Activated T-cell treated with anti-CD3 and anti-CD28 coated beads for 1 hour (primary cell): ENCODE results near the gene KLHL29.

Experiments
- DNase-seq: peaks from one replicate; pipeline ENCODE4 v3.0.0-alpha.2; 2020; ENCODE audit warnings: low read depth

Gene KLHL29

DNA sequence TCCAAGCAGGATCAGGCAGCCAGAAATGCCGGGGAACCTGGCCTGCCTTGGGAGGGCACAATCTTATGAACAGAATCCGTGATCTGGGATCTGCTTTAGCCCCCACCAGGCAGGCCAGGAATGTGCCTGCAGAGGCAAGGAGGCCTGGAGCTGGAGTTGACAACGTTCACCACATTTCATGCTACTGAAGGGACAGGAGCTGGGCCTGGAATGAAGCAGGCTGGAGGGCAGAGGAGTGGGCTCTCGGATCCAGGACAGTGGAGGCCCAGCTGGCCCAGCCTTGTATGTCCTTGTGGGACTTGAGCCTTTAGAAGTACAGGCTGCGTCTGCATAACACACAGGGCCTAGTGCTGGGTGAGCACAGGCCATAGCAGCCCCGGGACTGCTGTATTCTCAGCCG, 91.8 kb downstream of the KLHL29 start:
- DNase-seq = no peak

DNA sequence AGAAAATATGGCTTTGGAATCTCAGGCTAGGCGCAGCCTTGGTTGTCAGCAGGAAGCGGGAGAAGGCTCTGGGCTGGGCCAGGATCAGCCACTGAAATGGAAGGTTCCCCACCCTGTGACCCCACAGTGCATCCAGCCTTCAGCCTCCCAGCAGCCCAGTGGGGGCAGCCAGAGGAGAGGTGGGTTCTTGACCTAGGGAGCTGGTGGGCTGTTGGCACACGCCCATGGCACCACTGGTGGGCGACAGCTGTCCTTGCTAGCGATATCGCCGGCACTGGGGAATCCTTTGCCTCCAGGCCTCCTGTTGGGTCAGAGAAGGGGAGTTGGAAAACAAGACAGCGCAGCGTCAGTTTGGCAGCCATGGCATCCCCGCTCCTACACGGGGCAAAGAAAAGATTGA, 92.4 kb downstream of the KLHL29 start:
- DNase-seq = no peak

DNA sequence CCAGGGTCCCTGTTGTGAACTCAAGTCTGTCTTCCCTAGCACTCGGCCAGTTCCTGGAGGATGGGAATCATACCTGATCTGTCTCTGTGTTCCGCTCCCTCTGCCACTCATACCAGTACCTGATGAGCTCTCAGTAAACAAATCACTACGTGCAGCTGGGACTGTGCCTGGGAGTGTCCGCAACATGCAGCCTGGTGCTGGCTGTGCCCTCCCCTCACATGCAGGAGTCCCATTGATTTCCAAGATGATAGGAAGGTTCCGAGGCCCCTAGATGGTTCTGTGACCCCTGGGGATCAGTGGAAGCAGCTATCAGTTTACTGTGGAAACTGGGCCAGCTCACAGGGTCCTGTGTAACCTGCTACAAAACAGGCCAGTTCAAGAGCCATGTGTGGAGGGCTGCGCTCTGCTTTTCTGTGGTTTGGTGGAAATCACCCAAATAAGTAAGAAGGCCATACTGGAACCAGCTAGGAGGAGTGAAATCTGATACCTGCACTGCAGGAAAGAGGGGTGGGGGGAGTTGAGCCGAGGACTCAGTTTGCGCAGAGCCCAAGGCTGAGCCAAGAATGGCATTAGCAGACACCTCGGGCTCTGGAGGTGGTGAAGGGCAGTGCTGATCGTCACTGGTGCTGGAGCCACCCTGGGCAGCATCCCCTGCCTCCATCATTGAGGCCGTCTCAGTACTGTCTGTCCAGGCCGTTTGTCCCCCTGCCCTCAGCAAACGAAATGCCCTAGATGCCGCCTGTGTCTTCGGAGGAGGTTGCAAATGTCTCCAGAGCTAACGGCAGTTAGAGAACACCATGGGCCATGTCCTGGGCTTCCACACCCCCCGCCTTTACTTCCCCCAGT, 93.3 kb downstream of the KLHL29 start:
- no peak for DNase-seq

DNA sequence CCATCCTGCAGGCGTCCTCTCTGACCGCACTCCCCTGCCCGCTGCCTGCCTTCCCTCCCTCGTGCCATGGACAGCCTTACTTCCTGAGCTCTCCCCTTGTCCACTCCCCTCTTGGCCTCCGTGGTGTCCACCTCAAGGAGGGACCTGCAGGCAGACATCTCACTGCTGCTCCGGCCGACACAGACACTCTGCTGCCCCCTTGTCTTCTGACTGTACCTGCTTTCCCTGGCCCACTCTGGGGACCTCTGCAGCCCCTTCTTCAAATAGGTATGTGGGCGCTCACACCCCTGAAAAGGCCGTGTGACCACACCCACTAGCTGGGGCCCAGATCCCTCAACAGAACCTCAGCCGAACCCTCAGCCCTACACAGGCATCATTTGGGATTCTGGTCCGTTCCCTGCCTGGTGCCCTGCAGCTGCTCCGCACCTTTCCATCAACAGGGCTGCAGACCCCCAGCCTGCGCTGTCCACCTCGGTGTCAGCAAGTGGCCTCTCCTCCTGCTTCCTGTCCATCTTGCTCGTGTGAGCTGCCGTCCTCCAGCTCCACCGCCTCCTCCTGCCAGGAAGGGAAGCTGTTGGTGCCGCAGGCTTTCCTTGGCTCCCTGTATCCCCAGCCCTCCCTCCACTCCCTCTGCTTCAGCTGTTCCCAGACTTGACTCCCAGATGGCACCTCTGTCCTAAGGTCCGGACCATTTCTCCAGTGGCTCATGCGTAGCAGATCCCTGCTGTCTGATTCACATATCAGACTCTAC, 94.1 kb downstream of the KLHL29 start:
- no peak for DNase-seq

DNA sequence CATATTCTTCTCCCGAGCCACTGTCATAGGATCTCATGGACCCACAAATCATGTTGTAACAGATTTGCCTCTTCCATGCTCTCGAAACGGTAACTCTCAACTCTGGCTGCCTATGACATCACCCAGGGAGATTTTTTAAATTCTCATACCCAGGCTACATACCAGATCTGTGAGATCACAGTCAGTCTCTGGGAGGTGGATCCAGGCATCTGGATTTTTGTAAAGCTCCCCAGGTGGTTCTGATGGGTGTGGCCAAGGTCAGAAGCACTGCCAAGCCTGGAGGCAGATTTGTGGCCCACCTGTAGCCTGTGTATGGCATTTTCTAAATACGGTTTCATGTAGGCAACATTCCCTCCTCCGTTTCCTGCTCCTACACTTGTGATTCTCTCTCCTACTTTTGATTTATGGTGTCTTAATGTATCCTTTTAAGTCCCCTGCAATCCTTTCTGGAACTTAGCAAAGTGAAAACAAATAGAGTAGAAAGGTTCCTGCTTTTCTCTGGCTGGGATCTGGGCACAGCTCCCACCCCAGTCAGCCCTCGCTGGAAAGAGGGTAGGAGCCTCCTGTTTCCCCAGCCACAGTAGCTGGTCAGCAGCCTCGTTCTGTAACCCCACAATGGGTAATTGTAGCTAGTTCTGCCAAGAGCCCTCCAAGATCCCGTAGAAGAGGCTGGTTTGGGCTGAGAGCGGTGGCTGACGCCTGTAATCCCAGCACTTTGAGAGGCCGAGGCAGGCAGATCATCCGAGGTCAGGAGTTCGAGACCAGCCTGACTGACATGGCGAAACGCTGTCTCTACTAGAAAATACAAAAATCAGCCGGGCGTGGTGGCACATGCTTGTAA, 96.2 kb downstream of the KLHL29 start:
- no peak for DNase-seq

DNA sequence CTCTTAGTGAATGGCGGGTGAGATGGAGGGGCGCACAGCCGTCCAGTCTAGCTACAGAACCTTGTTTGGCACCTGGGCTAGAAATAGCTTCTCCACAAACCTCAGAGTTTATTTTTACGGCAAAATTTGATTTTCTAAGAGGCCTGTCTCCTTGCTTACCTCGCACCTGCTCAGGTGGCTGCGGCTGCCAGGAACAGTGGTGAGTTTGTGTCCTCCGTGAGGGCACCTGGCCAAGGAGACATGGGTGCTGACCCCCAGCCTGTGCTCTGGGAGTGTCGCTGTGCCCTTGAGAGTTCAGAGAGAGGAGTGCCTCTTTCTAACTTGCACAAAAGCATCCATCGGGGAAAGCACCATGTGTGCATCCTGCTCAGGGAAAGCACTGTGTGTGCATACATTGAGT, 97.2 kb downstream of the KLHL29 start:
- no peak for DNase-seq

DNA sequence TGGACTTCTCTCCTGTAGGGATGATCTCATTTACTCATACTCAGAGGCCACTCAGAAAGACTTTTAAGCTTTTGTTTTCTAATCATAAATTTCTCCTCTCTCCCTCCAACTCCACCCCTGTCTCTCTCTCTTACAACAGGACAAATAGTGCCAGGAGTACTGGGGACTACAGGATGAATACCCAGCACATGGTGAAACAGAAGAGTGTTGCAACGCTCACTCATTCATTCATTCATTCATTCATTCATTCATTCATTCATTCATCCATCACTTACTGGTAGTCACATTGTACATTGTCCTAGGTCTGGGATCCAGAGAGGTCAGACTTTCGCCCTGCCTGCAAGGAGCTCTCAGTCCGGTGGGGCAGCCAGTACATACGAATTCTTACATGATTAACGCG, 97.6 kb downstream of the KLHL29 start:
- no peak for DNase-seq

DNA sequence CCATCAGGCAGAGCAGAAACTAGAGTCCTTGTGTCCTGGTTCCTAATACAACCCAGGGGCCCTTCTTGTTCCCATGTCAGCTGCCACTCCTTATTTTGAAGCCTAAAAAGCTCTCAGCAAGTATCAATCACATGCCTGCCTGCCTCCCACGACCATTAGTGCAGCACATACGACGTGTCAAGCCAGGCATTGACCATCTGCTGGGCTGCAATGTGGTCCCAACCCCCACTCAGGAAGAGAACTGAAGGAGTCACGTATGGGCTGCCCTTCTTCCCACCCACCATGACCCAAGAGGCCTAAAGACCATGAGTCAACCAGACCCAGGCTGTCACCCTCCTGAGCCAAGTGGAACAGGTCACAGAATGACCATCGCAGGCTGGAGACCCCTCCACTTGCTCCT, 98.8 kb downstream of the KLHL29 start:
- no peak for DNase-seq

DNA sequence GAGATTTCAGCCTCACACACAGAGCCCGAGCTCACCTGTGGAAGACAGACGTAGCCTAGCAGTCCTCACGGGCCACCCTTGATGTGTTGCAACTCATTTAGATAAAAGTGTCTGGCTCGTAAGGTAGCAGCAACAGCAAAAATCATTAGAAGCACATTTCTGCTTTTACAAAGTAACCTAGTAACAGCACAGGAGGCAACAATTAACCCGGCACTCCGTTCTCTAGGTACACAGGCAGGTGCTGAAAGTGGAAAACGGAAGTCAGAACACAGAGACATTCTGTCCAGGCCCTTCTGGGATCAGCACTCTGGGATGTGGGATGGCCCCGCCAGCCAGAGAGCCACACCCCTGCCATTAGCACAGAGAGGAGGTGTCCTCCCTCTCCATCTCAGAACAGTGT, 99.3 kb downstream of the KLHL29 start:
- DNase-seq = no peak

DNA sequence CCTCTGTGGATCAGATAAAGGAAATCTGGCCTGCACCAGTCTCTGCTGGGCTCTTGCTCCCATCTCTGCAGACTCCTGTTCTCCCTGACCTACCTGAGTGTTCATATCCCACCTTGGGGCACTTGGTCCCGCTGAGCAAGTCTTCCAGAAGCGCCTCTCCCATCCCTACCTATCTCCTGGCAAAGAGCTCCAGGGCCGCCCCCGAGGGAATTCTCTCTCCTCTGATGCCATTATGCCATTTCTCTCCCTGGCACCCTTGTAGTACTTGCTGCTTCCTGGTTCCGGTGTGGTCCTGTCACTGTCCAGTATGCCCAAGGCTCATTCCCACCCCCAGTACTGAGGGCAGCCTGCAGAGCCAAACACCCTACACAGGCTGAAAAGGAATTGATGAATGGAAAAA, 99.8 kb downstream of the KLHL29 start:
- no peak for DNase-seq

DNA sequence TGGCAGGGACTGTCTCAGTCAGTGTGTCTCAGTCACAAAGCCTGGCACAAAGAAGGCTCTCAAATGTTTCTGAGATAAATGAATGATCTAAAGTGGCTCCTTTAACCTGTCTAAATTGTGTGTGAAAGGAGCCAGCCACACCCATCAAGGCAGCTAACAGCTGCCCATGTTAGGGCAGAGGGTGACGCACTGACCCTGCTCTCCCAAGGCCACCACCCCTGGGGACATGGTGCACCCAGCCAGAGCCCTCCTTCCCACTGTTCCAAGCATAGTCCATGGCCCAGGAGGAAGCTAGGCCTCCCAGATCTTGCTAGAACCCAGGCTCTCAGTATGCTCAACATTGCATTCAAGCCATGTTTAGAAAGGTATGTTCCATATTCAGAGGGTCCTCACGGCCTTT, 100.3 kb downstream of the KLHL29 start:
- DNase-seq = no peak

DNA sequence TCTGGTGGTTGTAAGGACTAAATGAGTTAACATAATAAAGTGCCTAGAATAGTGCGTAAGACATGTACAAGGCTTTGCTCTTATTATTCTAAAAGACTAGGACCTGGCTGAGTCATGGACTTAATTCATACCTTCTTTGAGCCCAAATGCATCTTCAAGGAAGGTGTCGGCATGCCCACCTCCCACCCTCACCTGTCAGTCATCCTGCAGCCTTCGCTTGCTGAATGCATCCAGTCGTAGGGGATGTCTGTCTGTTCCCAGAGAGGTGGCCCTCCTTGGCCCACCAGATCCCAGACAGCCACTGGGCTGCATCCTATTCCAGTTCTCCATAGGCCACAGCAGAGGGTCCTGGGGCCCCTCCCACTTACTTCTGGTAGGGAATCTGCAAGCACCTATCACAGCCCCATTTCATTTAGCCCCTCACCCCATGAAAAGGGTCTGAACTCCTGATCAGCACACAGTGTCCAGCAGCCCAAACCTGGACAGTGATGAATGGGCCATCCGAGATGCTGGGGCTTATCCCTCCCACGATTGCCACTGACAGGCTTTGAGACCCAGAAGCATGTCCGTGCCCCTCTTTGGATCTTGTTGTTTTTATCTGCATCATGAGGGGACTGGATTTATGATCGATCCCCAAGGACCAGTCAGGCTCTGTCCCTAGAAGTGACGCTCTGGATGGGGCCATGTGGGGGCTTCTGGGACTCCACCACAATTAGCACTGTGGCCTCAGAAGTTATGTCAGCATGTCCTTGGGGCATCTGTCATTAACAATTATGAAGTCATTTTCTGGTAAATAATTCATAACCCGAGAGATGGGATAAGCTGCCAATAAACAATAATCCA, 101.1 kb downstream of the KLHL29 start:
- no peak for DNase-seq

DNA sequence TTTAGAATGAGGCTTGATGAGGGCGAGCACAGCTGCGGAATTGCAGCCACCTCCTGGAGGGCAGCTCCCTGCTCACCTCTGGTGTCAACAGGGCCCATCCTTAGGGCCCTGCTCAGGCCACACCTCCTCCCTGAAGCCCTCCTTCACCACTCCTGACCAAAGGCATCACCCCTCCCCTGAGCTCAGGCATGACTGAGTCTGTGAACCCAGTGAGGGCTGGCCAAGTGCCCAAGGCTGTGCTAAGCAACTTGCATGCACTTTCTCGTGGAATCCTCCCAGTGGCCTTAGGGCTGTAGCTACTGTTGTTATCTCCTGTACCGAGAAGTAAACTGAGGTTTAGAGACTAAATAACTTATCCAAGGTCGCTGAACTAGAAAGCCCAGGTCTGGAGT, 101.7 kb downstream of the KLHL29 start:
- no peak for DNase-seq

DNA sequence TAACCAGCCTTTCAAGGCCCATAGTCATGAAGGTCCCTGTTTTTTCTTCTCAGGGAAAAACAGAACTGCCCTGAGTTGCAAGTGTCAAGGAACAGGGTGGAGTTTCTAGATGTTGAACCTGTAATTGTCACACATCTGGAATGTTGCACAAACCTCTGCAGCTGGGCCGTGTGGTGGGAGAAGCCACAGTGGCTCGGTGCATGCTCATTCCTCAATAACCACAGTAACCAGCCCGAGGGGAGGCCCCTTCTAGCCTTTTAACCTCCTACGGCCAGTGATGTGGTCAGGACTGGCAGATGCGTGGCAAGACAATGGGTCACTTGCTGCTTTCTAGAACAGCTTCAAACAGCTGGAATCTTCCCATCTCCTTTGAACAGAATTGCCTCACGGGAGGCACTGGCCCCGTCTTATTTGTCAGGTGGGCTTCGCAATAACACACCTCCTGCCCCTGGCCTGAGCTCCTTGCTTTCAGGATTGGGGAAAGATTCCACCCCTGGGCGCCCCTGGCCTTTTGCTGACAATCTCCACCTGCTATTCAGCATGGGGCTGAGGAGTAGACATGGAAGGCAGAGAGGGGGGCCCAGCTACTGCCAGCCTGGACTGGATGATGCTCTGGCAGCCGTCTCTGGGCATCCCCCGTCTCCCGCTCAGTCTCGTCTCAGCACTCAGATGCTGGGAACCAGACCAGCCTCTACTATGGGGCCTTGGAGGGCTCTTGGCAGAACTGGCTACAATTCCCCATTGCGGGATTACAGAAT, 102.9 kb downstream of the KLHL29 start:
- DNase-seq = no peak

DNA sequence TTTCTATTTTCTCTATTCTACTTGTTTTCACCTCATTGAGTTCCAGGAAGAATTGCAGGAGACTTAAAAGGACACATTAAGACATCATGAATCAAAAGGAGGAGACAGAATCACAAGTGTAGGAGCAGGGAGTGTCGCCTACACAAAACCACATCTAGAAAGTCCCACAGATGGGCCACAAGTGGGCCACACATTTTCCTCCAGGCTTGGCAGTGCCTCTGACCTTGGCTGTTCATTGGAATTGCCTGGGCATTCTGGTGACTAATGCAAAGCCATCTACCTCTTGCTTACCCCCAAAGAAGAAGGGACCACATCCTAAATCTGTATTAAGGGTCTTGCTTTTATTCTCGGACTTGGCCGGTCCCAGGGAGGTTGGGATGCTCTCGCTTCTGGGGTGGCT, 103.6 kb downstream of the KLHL29 start:
- no peak for DNase-seq

DNA sequence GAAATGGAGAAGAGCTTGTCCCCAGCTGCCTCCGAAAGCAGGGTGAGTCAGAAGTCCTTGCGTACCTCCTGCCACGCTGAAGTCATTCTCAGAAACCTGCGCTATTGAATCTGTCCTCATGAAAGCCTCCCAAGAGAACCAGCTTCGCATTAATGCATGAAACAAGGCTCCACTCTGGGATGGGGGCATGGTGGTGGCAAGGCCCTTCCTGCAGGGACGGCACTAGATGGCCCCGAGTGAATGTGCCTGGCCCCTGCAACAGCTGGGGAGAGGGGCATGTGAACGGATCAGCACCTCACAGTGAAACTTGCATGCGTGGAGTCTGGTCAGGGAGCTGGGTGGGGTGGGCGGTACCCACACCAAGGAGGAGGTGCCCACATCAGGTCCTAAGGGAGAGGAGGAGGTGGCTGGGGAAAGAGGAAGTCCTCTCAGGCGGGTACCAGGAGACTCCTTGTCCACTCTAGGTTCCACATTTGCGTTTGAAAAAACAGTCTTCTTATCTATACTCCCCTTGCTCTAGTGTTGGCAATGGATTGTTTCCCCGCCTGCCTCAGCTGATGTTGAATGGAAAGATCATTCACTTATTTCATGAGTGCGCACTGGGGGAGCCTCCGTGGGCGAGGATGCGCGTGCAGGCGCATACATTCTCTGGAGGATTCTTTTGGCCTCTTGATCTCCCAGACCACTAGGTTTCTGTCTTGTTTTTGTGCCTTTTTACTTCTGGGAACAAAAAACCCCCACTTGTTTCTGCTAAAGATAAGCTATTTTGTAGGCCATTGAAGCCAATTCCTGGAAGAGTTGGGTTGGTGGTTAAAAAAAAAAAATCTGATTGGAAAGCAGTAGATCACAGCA, 104.7 kb downstream of the KLHL29 start:
- no peak for DNase-seq

DNA sequence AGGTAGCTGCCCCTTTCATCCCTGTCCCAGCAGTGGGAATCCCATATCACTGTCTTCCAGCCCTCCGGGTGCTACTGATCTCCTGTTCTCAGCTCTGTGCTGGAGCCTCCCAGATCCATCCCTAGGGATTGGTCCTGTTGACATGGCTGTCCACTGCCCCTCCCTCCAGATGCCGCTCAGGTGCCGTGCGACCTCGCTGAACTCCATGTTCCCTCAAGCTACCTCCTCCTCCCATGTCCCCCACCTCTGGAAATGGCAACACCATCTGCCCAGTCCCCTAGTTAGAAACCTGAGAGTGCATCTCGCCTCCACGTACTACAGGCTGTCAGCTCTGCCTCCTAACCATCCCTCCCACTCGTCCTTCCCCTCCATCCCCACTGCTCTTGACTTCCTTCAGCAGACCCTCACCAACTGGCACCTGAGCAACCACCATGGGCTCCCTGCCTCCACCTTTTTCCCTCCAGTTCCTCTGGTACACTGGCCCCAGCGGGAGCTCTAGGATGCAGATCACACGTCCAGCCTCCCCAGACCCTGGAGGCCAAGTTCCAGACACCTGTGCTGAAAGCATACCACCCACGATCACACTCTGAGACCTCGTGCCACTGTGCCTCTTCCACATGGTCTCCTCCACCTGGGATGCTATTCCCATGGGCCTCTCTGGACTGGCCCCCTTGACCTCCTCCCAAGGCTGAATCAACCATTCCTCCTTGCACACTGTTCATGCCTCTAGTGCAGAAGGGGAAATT, 106.8 kb downstream of the KLHL29 start:
- DNase-seq = no peak

DNA sequence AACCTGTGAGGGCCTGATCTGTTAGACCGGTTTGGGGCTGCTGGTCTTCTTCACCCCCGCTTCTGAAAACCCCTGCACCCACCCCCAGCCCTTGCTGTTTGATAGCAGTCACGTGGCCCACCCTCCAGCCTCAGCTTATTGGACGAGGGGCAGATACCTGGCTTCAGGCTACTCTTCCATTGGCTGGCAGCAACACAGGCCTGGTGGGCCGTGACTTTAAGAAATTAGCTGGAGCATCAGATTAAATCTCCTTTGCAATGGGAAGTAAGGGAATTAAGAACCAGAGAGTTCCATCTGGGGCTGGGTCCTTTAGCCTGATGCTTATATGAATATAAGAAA, 107.3 kb downstream of the KLHL29 start:
- DNase-seq = no peak

DNA sequence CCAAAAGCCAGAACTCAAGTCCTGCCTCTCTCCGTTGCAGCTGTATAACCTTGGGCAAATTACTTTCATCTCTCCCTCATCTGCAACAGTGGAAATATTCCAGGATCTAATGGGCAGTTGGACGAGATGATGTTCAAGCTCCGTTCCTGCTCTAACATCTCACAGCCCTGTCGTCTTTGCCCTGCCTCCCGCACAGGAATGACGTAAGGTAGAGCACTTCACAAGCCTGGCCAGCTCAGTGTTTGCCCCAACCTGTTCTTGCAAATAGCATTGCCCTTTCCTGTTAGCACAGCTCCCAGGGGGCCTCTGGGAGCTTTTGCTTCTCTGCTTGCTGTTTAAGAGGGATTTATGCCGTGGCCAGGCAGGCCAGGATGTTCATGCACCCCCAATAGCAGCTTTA, 107.9 kb downstream of the KLHL29 start:
- no peak for DNase-seq

DNA sequence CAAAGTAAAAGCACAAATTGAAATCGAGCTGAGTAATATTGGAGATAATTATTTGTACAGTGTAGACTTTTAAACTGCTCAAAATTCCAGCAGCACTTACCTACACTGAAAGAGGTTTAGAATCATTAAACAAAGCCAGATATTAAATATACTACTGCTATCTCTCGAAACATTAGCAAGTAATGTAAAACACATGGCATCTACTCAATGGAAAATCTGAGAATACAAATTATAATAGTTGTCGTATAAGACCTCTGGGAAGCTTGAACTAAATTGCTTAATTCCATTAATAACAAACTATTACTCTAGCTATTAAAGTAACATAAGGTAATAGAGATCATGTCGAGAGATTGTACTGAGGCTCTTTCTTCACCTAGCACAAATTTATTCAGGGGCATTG, 108.9 kb downstream of the KLHL29 start:
- no peak for DNase-seq
